ENCODE results near the gene PSMB7.

- TF ChIP-seq, protein P1, sequence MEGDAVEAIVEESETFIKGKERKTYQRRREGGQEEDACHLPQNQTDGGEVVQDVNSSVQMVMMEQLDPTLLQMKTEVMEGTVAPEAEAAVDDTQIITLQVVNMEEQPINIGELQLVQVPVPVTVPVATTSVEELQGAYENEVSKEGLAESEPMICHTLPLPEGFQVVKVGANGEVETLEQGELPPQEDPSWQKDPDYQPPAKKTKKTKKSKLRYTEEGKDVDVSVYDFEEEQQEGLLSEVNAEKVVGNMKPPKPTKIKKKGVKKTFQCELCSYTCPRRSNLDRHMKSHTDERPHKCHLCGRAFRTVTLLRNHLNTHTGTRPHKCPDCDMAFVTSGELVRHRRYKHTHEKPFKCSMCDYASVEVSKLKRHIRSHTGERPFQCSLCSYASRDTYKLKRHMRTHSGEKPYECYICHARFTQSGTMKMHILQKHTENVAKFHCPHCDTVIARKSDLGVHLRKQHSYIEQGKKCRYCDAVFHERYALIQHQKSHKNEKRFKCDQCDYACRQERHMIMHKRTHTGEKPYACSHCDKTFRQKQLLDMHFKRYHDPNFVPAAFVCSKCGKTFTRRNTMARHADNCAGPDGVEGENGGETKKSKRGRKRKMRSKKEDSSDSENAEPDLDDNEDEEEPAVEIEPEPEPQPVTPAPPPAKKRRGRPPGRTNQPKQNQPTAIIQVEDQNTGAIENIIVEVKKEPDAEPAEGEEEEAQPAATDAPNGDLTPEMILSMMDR (conservative IDR thresholded peaks at IDR 0.05; ENCODE audit: low read depth, low read length): no peak
- TF ChIP-seq POLR2A (IDR thresholded peaks at IDR 0.05; ENCODE audit: low read depth, low read length) (no peak), MXI1 (IDR thresholded peaks at IDR 0.05; ENCODE audit: borderline replicate concordance, low read depth, low read length) (no peak), USF2 (IDR thresholded peaks at IDR 0.05; ENCODE audit: low read depth, low read length) (no peak), RCOR1 (IDR thresholded peaks at IDR 0.05; ENCODE audit: insufficient replicate concordance, low read length) (no peak), SMC3 (IDR thresholded peaks at IDR 0.05; ENCODE audit: low read depth, low read length) (no peak), RAD21 (IDR thresholded peaks at IDR 0.05; ENCODE audit: low read length) (no peak), CEBPB (IDR thresholded peaks at IDR 0.05; ENCODE audit: low read depth, low read length) (no peak), MAZ (IDR thresholded peaks at IDR 0.05; ENCODE audit: borderline replicate concordance, low read depth, low read length) (no peak), RFX5 (IDR thresholded peaks at IDR 0.05; ENCODE audit: low read depth, low read length) (no peak), MAFK (IDR thresholded peaks at IDR 0.05; ENCODE audit: low read depth, low read length) (no peak), ELK1 (IDR thresholded peaks at IDR 0.05; ENCODE audit: borderline replicate concordance, low read depth, low read length) (no peak), NFE2L2 (IDR thresholded peaks at IDR 0.05; ENCODE audit: low read depth, low read length) (no peak), FOS (IDR thresholded peaks at IDR 0.05; ENCODE audit: low read depth, low read length) (no peak)
Observed at GRCh38 chr9:124394167-124394566, 21.1 kb downstream of the PSMB7 start.
